Measurements from ENCODE around the gene ZC3H7A.

Gene ZC3H7A

GRCh38 chr16:11743308-11744074, 53.6 kb downstream of the ZC3H7A start:
- peak overlapping the region; percentile 91 for H3K4me3 ChIP-seq (ENCODE audit: low read depth, low read length)
- in situ Hi-C loops (cut with HindIII; ENCODE audit: low sequenced_read_pairs): loop anchor here (5.0 kb wide), 1 partner anchor 71 kb away; no protein-coding TSS in a partner anchor
- TF ChIP-seq CTCF (IDR thresholded peaks at IDR 0.05; ENCODE audit: low read depth, low read length, missing control alignments): no peak
- DNase-seq (ENCODE audit: low read depth): no peak

- in situ Hi-C loops (cut with HindIII; ENCODE audit: low sequenced_read_pairs): loop anchor here (5.0 kb wide), 1 partner anchor 70 kb away; no protein-coding TSS in a partner anchor
- H3K4me3 ChIP-seq (ENCODE audit: low read depth, low read length): peak within 1 kb of the TSS; percentile 91
- DNase-seq (ENCODE audit: low read depth): peak; percentile 92
- no peak for TF ChIP-seq CTCF (IDR thresholded peaks at IDR 0.05; ENCODE audit: low read depth, low read length, missing control alignments)
These were observed 54.3 kb downstream of the ZC3H7A start, which contains the start of gene TXNDC11 for GRCh38 chr16:11742536-11743307. TSS of gene TXNDC11 (minus strand) at chr16:11742857. CDS start at chr16:11742730, 127 bp downstream.

- H3K4me3 ChIP-seq (ENCODE audit: low read depth, low read length): peak overlapping the region; percentile 91
- no peak for TF ChIP-seq CTCF (IDR thresholded peaks at IDR 0.05; ENCODE audit: low read depth, low read length, missing control alignments)
- DNase-seq (ENCODE audit: low read depth): no peak
- in situ Hi-C loops (cut with HindIII; ENCODE audit: low sequenced_read_pairs): loop anchor here (5.0 kb wide), 1 partner anchor 70 kb away; no protein-coding TSS in a partner anchor
These were observed 54.9 kb downstream of the ZC3H7A start for GRCh38 chr16:11742093-11742535.

DNA sequence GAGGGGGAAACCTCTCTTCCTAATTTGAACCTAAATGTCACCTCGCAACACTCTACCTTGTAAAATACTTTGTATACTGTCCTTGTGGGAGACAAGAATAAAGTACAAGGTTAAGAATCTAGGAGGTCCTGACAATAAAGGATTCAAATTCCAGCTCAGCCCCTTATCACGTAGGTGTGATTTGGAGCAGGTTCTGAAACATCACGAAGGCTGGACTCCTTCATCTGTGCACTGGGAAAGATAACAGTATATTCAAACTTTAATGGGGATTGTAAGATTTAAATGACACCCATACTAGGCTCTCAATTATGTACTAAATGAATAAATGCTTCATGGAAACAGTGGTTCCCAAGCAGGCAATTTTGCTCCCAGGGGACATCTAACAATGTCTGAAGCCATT, 56.5 kb downstream of the ZC3H7A start:
- TF ChIP-seq CTCF (IDR thresholded peaks at IDR 0.05; ENCODE audit: low read depth, low read length, missing control alignments): no peak
- in situ Hi-C loops (cut with HindIII; ENCODE audit: low sequenced_read_pairs): loop anchor here (5.0 kb wide), 1 partner anchor 68 kb away; no protein-coding TSS in a partner anchor
- H3K4me3 ChIP-seq (ENCODE audit: low read depth, low read length): no peak overlapping the region
- DNase-seq (ENCODE audit: low read depth): no peak

- DNase-seq (ENCODE audit: low read depth): no peak
- in situ Hi-C loops (cut with HindIII; ENCODE audit: low sequenced_read_pairs): no loop called here
- no peak for TF ChIP-seq CTCF (IDR thresholded peaks at IDR 0.05; ENCODE audit: low read depth, low read length, missing control alignments)
- H3K4me3 ChIP-seq (ENCODE audit: low read depth, low read length): no peak overlapping the region
These were observed 58.1 kb downstream of the ZC3H7A start for GRCh38 chr16:11738742-11739544.

DNA sequence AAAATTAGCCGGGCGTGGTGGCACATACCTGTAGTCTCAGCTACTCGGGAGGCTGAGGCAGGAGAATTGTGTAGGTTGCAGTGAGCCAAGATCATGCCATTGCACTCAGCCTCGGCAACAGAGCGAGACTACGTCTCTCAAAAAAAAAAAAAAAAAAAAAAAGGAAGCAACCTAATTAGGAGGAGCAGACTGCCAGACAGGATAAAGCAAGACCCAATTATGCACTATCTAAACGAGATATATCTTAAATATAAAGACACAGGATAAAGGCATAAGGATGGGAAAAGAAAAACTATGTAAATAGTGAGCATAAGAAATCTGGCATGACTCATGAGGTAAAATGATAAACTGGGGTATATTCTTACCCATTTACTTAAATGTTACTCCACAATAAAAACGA, 59.3 kb downstream of the ZC3H7A start:
- in situ Hi-C loops (cut with HindIII; ENCODE audit: low sequenced_read_pairs): no loop called here
- no peak overlapping the region for H3K4me3 ChIP-seq (ENCODE audit: low read depth, low read length)
- TF ChIP-seq CTCF (IDR thresholded peaks at IDR 0.05; ENCODE audit: low read depth, low read length, missing control alignments): no peak
- no peak for DNase-seq (ENCODE audit: low read depth)
